Right ventricle myocardium inferior (tissue), 1 donor: ENCODE results near the gene SMTNL2. TPM values are rescaled to one million over a fixed set of nuclear protein-coding genes. Genes with fewer than 3 reads are reported as not detected.
A peak's percentile ranks its signal among the peaks of the same experiment; 100 is the strongest.

Experiments used
- ATAC-seq: fragments of 200-7000 bp; cut with Tn5 transposase; one replicate; pipeline ENCODE4 v1.9.1; 2020; ENCODE audit warnings: mild to moderate bottlenecking, moderate library complexity
- DNase-seq: peaks from one replicate; pipeline ENCODE4 v3.0.0; 2021; ENCODE audit errors: missing footprints
- intact Hi-C: fragments of 100-400 bp; cut with DNase I; formaldehyde crosslinking; loops from one replicate; pipeline ENCODE4 v1.11.0; 2022
- total RNA-seq: library from RNA; stranded (reverse); fragmentation: NEBNext Ultra II Directional; extraction: Animal tissue kit (Norgen Biotek cat#: 25700); gene quantifications from one replicate; pipeline ENCODE4 v1.2.1, GENCODE V29; 2021
- donor health status: DM: no; HTN: yes; CAD: no; lungs with severe emphysema.

The SMTNL2 gene
- total RNA-seq, 1 donor from 2014 or later, result 48.6 TPM

DNA sequence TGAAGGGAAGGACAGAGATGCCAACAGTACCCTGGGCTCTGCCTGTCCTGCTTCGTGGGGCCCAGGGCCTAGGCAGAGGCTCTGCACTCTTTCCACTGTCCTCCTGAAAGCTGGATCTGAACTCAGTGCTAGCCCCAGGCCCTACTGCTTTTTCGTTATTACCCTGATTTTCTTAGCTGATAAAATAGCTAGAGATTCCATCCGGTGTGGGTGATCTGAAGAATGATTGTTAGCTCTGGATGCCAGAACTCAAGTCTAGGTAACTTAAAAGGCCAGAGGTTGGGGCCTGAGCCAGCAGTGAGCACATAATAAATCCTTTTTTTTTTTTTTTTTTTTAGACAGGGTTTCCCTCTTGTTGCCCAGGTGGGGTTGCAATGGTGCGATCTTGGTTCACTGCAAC, 27.3 kb upstream of the SMTNL2 start:
- DNase-seq (no peak), ATAC-seq (no peak)
- intact Hi-C loops, result loop anchor here (5.0 kb wide), 1 partner anchor 135 kb away; no protein-coding TSS in a partner anchor

DNA sequence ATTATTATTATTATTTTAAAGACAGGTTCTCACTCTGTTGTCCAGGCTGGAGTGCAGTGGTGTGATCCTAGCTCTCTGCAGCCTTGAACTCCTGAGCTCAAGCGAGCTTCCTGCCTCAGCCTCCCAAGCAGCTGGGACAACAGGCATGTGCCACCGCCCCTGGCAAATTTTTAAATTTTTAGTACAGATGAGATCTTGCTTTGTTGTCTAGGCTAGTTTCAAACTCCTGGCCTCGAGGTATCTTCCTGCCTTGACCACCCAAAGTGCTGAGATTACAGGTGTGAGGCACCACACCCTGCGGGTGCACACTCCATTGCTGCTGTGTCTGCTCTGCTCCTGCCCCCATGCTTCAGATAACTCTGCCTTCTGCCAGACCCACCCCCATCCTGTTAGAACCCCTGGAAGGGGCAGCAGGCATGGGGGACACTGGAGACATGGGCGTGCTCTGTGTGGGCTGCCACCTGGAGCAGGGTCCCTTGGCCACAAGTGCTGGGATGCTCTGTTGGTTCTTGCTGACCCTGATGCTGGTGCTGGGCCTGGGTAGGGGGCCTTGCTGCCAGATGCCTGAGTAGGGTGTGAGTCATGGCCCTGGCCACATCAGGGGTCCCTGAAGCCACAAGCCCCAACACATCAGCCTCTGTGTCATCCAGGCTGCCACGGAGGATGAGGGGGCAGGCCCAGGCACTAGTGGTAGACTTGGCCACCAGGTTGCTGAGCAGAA, 26.5 kb upstream of the SMTNL2 start:
- DNase-seq (no peak), ATAC-seq (no peak)
- intact Hi-C loops, result loop anchor here (5.0 kb wide), 1 partner anchor 135 kb away; no protein-coding TSS in a partner anchor

DNA sequence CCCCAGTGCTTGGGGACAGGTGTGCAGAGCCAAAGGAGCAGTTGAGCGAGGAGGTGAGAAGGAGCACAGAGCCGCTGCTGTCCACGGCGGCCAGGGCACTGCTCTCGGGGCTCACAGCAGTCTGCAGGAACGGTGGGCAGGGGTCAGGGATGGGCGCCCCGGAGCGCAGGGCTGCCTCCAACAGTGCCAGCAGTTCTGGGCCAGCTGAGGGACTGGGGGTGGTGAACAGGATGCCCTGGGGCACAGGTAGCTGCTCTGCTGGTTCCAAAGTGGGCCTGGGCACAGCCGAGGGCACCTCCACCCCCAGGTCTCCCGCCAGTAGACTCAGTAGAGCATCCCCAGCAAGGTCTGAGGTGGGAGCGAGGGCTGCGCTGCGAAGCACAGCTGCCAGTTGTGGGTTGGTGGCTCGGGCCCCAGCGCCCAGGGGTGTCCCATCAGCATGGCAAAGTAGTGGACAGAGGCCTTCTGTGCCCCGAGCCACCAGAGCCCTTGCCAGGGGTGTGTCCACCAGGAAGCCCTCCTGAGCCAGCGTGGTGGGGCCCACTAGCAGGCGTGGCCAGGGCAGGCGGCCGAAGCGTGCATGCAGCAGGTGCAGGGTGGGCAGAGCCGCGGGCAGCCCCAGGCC, 25.9 kb upstream of the SMTNL2 start:
- ATAC-seq (no peak), DNase-seq (no peak)
- intact Hi-C loops, result loop anchor here (5.0 kb wide), 1 partner anchor 136 kb away; no protein-coding TSS in a partner anchor

DNA sequence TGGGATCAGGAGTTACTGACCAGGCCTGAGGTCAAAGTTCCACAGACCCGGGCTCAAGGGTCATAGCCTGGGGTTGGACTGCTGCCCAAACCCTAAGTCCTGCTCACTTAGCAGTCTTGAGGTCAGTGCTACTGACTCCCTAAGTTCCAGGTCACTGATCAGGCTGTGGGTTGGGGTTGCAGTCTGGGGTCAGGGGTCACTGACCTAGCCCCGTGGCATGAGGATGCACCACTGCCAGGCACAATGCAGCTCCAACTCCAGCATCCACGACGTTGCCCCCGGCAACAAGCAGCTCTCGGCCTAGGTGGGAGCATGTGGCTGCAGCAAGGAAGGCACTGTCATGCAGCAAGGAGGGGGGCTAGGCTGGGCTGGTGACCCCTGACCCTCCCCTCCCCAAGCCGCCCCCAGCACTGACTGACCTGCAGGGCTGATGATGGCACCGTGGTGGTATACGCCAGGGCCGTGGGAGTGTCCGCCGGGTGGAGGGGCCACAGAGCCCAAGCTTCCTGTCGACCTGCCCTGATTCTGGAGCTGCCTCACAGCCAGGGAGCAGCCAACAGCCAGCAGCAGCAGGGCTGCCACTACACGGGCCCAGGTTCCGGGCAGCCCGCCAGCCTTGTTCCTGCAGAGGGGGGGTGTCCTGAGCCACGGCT, 25.1 kb upstream of the SMTNL2 start:
- ATAC-seq (no peak), DNase-seq (no peak)
- intact Hi-C loops, result loop anchor here (5.0 kb wide), 1 partner anchor 137 kb away; no protein-coding TSS in a partner anchor

DNA sequence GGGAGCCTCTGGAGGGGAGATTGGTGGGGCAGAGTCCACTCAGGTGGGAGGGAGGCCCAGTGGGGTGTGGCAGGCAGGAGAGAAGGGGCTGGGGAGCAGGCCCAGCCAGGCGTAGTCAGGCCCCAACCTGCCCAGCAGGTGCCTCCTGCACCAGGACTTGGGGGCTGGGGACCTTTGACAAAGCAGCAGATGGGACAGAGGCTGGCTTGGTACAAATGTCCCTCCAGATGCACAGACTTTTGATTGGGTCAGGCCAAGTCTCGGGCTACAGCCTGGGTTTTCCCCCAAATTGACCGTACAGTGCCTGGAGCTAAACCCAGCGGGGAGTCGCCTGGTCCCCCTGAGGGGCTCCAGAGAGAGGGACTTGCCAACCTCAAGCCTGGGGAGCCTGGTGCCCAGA, 24.4 kb upstream of the SMTNL2 start:
- intact Hi-C loops, result loop anchor here (5.0 kb wide), 1 partner anchor 138 kb away; no protein-coding TSS in a partner anchor
- ATAC-seq (no peak), DNase-seq (no peak)

DNA sequence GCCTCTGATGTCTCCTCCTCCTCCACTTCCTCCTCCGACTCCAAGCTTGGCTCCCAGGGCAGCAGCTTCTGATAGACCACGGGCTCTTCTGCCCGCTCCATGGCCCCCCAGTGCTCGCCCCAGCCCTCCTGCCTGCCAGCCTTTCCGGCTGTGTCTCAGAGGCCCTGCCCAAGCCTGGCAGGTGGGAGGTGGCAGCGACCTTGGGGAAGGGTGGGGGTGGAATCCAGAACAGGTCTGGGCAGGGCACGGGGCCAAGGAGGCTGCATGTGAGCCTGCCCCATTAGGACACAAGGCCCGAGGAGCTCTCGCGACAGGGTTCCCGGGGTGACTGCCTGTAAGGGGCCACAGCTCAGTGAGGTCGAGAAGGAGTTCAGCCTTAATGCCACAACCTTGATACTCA, 23.9 kb upstream of the SMTNL2 start, which contains the start of gene GGT6:
Gene GGT6, minus strand, starts transcription at position 157 of the 400 bp plus-strand sequence. Its CDS starts 56 bp downstream, at position 101.
- ATAC-seq, result no peak
- DNase-seq, result no peak
- intact Hi-C loops, result no loop called here

DNA sequence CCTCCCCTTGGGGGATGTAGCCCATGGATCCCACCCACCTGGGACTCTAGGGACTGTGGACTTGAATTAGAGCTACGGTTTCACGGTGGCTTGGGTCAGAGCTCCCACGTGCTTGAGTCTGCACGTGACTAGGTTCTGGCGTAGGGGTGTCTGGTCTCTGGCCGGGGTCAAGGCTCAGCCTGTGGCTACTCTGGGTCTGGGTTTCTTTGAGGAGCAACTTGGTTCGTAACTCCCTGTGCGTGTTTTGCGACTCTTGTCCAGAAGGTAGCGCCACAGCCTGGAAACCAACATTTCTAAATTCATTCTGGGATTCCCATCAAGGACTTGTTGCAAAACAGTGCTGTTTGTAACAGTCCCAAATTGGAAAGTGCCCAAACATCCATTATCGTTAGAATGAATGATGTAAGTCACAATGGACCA, 23.5 kb upstream of the SMTNL2 start:
- intact Hi-C loops, result no loop called here
- DNase-seq, result no peak
- ATAC-seq, result no peak

DNA sequence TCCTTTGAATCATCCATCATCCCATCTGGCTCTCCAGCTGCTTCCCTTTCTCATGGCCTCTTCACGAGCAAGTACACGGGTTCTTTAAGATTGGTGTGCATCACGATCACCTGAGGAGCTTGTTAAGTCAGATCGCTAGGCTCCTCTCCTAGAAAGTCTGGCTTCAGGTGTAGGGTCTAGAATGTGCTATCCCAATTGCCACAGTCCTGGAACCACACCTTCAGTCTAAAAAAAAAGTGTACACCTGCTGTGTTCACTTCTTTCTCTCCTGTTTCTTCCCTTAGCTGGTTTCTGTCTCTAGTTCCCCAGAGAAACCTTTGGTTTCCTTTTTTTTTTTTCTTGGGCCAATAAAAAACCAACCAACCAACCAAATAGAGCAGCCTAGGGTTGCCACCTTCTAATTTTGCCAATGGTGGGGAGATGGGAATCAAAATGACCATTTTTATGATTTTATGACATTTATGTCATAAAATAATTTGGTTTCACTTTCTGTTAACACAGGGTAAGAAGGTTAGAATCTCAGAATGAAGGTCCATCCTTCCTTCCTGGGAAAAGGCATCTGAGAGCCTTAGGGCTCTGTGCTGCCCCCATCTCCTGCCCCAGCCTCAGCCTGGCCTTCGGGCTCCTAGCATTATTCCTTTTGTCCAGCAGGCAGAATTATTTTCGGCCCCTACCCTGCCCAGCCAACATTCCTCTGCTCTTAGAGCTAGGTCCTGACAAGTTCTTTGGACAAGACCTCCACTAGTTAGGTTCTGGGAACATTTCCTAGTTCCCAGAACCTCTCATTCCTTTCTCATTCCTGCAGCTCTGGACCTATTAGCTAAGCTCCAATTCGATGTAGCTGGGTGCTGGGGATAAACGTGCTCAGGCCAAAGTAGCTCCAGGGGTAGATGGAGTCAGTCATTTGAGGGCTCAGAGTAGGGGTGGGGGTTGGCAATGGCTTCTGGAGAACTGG, 22.0 kb upstream of the SMTNL2 start:
- intact Hi-C loops, result no loop called here
- DNase-seq (no peak), ATAC-seq (no peak)

DNA sequence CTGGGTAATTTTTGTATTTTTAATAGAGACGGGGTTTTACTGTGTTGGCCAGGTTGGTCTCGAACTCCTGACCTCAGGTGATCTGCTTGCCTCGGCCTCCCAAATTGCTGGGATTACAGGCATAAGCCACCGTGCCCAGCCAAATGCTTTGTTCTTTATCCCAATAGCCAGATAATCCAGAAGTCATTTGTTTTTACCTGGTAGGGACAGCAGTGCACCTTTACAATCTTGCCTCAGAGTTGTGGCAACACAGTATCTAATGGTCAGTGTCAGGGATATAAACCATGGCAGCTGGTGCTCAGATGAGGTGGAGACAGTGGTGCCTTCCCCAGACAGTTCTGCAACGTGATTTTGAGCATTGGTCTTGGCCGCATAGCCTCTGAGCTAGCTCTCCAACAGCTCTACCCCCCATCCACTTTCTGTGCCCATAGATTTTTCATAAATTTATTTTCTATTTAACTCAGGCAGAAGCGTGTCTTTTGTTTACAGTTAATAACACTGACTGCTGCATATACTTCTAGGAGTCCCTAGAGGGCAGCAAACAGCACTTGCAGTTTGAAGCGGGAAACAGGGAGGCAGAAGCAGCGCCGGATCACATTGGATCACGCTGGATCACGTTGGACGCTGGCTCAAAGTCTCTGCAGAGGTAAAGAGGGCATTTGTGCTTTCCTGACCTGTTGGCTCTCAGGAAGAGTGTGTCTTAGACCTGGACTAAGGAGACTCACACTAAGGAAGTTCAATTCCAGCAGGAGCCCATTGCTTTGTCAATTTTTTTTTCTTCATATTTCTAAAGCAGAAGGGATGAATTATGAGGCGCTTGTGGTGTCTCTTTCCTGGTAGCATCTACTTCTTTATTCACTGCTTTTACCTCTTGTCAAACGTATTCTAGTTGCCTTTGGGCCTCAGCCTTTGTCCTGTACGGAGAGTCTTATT, 18.9 kb upstream of the SMTNL2 start:
- DNase-seq (no peak), ATAC-seq (peak; percentile 90)
- intact Hi-C loops, result loop anchor here (1.0 to 5.0 kb wide), 2 partner anchors 42 to 61 kb away; no protein-coding TSS in a partner anchor

DNA sequence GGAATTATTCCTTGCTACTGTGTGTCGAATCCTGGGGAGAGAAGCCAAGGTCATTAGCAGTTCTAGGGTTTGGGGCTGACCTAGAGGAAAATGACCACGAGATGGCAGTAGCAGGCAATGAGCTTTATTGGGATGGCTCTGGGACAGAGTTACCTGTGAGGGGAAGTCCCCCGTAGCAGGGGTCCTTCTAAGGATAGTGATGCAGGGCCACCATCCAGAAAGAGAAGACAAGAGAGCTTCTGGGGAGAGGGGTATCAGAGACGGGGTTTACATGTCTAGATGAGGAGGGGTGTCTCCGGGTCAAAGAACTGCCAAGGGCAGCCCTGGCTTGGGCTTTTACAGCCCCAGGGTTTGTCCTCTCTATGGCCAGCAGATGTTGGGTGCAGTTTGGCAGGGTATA, 17.5 kb upstream of the SMTNL2 start:
- ATAC-seq (peak; percentile 91), DNase-seq (no peak)
- intact Hi-C loops, result loop anchor here (1.0 to 5.0 kb wide), 2 partner anchors 41 to 60 kb away; no protein-coding TSS in a partner anchor

DNA sequence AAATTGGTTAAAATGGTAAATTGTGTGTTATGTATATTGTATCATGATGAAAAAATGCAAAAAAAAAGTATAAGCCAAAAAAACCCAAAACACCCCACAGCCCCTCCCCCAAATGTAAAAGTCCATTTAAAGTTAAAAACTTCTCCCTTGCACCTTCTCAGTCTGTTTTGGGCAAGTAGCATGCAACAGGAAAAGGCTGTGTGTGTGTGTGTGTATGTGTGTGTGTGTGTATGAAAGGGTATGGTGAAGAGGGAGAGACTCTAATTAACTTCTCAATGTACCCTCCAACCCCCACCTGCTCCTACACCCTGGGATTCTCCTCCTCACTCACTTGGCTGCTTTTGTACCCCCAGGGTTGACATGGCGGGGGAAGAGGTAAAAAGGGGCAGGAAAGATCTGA, 14.7 kb upstream of the SMTNL2 start:
- no peak for ATAC-seq
- DNase-seq, result no peak
- intact Hi-C loops, result loop anchor here (5.0 kb wide), 1 partner anchor 38 kb away; no protein-coding TSS in a partner anchor

DNA sequence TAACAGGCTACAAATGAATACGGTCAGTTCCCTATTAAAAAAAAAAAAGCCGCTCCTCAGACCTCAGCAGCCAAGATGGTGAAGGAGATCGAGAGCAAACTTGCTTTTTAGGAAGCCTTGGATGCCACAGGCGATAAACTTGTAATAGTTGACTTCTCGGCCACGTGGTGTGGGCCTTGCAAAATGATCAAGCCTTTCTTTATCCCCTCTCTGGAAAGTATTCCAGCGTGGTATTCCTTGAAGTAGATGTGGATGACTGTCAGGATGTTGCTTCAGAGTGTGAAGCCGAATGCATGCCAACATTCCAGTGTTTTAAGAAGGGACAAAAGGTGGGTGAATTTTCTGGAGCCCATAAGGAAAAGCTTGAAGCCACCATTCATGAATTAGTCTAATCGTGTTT, 12.2 kb upstream of the SMTNL2 start:
- DNase-seq, result no peak
- intact Hi-C loops, result no loop called here
- no peak for ATAC-seq

DNA sequence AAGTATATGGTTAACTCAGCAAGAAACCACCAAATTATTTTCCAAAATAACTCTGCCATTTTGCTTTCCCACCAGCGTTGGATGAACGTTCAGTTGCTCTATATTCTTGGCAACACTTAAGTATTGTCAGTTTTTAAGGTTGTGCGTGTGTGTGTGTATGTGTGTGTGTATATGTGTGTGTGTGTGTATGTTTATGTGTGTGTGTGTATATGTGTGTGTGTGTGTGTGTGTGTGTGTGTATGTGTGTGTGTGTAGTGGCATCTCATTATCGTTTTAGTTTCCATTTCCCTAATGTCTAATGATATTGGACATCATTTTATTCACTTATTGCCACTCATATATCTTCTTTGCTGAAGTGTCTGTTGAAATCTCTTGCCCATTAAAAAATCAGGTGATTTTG, 11.2 kb upstream of the SMTNL2 start:
- ATAC-seq, result no peak
- intact Hi-C loops, result no loop called here
- DNase-seq, result no peak

DNA sequence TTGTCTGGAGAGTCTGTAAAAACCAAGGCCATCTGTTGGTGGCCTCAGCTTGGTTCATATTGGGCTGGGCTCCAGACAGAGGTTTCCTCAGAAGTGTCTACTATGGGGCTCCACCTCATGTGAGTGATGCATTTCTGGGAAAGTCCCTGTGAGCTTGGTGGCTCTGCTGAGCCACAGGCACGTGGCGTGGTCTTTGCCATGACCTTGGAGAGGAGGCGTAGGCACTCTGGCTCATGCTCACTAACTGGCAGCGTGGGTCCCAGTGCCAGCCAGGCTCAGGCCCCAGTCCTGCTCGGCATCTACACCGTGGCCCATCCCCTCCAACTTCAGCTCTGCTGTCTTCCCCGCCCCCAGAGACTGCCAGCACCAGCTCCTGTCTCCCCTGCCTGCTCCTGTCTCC, 10.7 kb upstream of the SMTNL2 start:
- intact Hi-C loops, result no loop called here

DNA sequence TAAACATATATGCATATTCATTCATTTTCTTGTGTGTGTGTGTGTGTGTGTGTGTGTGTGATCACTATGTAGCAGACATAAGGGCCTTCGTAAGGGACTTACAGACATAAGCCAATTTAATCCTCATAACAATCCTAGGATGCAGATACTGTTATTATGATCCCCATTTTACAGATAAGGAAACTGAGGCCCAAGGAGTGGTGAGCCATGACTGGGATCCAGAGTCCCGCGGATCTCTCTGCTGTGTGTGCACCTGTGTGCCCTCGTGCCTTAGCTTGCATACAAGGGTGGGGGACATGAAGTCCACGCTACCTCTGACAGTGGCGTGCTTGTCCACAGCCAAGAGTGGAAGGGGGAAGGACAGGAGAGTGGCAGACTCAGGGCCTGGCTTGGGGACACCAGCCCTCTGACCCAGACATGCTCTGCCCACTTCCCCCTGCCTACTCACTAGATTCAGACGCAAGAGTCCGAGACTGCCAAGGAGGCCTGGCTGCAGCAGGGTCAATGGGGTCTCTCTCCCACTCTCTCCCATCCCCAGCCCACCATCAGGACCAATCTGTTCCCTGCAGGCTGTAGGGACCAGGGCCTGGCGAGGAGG, 9.8 kb upstream of the SMTNL2 start:
- no peak for ATAC-seq
- intact Hi-C loops, result no loop called here
- no peak for DNase-seq

More for the DNA sequence above, 10.7 kb upstream of the SMTNL2 start:
- ATAC-seq, result peak; percentile 92
- no peak for DNase-seq

DNA sequence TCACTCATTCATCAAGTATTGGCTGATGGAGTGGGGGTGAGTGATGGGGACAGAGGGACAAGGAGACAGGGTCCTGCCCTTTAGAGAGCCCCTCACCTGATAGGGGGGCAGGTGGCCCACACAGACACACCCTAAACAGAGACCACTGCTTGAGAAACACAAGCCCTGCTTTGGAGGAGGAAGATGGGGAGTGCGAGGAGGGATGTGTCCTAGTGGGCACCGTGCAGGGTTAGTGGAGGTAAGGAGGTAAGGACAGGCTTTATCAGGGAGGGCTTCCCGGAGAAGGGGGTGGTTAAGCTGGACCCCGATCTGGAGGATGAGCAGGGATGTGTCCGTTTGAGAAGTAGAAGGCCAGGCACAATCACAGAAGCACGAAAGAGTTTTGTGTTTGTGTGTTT, 8.2 kb upstream of the SMTNL2 start:
- ATAC-seq, result no peak
- DNase-seq, result no peak
- intact Hi-C loops, result no loop called here

DNA sequence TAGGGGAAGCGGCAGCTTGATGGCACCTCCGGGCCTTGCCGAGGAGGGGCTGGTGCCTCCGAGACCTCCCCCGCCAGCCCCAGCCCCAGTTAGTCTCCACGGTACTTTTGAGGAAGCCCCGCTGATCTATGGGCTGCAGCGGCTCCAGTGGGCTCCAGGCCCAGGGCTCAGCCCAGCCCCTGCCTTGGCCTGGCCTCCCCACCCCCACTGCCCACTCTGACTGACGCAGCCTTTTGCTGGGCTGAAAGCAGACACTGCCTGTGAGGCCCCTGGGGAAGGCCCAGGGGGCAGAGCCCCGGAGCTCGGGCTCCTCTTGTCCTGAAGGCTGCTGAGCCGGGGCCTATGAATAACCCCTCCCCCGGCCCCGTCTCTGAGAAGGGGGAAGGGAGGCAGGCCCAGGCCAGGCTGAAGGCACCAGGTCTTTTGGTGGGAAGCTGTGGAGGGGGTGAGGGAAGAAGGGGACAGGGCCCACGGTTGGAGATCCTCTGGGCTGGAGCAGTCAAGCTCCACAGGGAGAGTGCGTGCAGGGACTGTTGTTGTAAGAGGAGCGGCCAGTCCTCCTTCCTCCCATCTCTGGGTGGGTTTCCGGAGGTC, 7.5 kb upstream of the SMTNL2 start:
- DNase-seq (peak; percentile 57), ATAC-seq (no peak)
- intact Hi-C loops, result no loop called here
